Fibroblast of the aortic adventitia (primary cell): ENCODE measurements around the gene PLXNC1. TPM values are rescaled to one million over a fixed set of nuclear protein-coding genes. Genes with fewer than 3 reads are reported as not detected.

Experiments
- DNase-seq: peaks from one replicate; pipeline ENCODE4 v3.0.0-alpha.2; 2010; ENCODE audit warnings: low read depth
- H3K4me3 ChIP-seq: 2 replicates; pipeline ENCODE4 v1.5.1; 2011; ENCODE audit warnings: low read depth, mild to moderate bottlenecking, control low read depth, low read length, moderate library complexity
- total RNA-seq: library from RNA; depleted of rRNA; stranded (reverse); fragments of >200 nt; gene quantifications from 2 replicates; pipeline ENCODE4 v1.2.3, GENCODE V29; 2012; ENCODE audit warnings: low replicate concordance
- TF ChIP-seq, protein P1 (sequence below): IDR thresholded peaks from 2 replicates; pipeline ENCODE4 v1.5.1; 2011; ENCODE audit warnings: mild to moderate bottlenecking, low read length, control low read depth, inconsistent platforms; ENCODE audit not compliant: insufficient read depth

The PLXNC1 gene
- total RNA-seq, 1 donor, result 4.3 TPM

DNA sequence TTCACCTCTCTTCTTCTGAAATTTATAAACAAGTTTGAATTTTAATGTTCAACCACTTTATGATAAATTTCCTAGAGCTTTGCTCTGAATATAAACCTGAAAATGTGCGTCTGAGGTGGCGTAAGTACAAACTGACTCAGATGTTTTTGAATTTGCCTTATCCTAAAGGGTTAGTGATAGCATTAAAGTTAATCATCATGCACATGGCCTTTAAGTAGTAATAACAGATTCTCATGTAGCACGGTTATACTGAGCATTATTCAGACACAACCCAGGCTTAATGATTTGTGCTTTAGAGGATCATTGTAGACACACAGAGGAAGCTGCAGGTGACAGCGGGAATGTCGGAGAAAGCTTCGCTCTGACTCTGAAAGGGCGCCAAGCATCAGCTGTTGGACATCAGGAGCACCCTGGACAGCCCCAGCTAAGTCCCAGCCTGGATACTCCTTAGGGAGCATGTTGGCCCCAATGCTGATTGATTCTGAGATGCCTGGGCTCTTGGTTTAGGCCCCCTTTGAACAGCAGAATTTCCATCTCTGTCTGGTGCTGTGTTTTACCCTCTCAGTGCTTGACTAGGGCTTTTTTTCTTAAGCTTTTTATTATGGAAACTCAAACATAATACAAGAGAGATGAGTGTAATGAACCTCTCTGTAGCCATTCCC, 91.1 kb downstream of the PLXNC1 start:
- no peak for DNase-seq
- no peak overlapping the region for H3K4me3 ChIP-seq
- TF ChIP-seq, protein P1, sequence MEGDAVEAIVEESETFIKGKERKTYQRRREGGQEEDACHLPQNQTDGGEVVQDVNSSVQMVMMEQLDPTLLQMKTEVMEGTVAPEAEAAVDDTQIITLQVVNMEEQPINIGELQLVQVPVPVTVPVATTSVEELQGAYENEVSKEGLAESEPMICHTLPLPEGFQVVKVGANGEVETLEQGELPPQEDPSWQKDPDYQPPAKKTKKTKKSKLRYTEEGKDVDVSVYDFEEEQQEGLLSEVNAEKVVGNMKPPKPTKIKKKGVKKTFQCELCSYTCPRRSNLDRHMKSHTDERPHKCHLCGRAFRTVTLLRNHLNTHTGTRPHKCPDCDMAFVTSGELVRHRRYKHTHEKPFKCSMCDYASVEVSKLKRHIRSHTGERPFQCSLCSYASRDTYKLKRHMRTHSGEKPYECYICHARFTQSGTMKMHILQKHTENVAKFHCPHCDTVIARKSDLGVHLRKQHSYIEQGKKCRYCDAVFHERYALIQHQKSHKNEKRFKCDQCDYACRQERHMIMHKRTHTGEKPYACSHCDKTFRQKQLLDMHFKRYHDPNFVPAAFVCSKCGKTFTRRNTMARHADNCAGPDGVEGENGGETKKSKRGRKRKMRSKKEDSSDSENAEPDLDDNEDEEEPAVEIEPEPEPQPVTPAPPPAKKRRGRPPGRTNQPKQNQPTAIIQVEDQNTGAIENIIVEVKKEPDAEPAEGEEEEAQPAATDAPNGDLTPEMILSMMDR, result no peak

DNA sequence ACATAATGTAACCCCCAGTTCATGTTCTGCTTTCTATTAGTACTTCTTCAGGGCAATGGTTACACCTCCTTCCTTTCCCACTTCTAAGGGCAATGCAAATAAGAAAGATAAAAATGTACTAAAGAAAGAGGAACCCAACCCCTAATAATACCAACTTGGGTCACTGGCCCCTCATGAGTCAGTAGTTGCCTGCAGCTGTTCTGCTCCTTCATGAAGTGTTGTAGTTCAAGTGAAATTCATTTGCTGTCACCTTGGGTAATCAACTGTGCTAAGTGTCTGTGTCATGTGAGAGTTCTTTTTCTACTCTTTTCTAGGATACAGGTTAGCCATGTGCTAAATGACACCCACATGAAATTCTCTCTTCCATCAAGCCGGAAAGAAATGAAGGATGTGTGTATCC, 91.8 kb downstream of the PLXNC1 start:
- DNase-seq, result no peak
- no peak overlapping the region for H3K4me3 ChIP-seq
- TF ChIP-seq, protein P1, result no peak

DNA sequence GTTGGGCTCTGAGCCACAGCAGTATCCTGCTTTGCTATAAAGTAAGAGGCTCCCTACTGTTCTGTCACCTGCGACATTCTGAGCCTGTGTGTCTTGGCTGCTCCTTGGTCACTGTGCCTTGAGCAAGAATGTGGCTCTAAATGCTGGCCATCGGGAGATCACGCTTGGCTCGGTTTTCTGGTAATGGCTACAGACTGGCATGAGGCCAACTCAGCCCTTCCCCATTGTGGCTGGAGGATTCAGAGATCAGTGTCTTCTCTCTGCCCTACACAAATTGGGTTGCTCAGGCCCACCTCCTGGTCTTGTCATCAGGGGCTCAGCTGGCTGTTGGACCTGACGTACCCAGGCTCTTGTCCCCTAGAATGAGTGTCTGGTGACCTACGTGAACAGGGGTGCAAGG, 94.5 kb downstream of the PLXNC1 start:
- TF ChIP-seq, protein P1, result no peak
- no peak overlapping the region for H3K4me3 ChIP-seq
- no peak for DNase-seq

DNA sequence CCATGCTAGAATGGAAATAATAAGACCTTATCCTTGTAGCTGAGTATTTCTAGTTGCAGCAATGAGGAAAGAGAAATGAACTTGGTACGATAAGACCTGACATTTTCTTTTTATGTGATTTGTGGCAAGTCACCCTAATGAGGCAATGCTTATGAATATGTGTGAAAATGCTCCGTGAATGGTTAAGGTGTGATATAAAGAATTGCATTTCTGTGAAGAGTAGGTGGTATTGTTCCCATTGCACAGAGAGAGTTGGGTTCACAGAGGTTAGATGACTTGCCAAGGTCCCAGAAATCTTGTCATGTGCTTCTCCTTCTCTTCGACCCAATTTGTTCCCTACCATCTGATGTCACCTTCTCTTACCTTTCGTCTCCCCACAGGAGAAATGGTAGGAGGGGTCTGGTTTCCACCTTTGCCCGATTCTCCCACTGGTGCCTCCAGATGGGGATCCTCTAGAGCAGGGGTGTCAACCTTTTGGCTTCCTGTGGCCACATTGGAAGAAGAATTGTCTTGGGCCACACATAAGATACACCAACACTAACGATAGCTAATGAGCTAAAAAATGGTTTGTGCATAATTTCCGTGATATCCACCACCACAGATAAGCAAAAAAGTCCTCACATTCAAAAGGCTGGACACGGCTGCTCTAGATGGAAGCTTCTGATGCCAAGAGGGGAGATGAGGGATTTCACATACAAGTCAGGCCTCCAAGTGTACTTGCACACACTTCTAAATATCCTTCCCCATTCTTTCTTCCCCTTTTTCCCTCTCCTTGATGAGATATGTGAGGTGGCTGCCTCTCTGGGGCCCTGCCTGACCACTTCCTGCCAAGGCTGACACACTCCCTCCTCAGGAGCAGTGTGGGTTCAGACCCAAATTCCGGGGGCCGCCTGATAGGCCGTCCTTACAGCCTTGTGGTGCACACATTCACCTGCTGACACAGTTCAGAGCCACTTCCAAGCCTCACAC, 96.1 kb downstream of the PLXNC1 start:
- H3K4me3 ChIP-seq, result no peak overlapping the region
- TF ChIP-seq, protein P1, result no peak
- DNase-seq, result no peak

DNA sequence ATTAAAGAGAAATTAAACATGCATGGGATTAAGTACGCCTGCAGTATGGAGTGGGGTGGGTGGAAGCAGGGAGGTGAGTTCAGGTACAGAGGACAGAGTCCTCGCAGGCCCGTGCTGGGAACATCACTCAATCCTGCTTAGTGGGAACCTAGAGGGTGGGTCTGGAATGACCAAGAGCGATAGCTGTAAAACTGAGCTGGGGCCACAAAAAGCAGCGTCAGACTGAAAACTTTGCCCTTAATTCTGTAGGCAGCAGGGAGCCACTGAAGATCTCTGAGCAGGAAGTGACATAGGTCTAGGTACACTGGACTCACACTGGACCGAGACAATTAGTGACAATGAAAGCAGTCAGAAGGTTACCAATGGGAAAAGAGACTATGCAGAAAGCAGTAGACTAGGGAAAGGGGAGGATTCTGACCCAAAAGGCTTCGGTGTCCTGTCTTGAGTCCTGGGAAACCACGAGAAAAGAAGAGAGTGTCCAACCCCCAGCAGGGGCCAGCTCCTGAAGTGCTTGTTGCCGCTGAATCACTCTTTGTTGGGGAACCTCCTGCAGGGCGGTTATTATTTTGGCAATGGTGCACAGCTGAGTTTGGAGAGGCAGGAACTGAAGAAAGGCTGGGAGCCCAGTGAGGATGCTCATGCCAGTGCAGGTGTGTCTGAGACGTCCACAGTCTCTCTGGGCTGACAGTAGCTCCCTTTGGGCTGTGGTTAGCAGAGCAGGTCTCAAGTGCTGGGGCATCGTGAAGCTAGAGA, 97.4 kb downstream of the PLXNC1 start:
- TF ChIP-seq, protein P1, result no peak
- no peak for DNase-seq

DNA sequence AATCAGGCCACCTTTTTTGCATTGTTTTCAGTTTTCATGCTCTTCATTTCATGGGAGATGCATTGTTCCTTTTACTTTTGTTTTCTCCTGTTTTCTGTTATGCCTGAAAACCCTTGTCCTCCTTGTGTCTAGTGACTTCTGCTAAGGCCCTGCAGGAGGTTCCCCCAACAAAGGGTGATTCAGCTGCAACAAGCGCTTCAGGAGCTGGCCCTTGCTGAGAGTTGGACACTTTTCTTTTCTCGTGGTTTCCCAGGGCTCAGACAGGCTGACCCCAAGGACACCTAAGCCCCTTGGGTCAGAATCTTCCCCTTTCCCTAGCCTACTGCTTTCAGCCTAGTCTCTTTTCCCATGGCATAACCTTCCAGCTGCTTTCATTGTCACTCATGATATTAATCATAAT, 98.9 kb downstream of the PLXNC1 start:
- H3K4me3 ChIP-seq, result no peak overlapping the region
- DNase-seq, result no peak
- TF ChIP-seq, protein P1, result no peak

More for the DNA sequence above, 97.4 kb downstream of the PLXNC1 start:
- H3K4me3 ChIP-seq, result no peak overlapping the region
